HFFc6 (cell line): ENCODE results near the gene EPHA6. TPM values are rescaled to one million over a fixed set of nuclear protein-coding genes. Genes with fewer than 3 reads are reported as not detected.

Experiments used
- DNase-seq: peaks from one replicate; pipeline ENCODE4 v3.0.0-alpha.2; 2018
- H3K27ac Mint-ChIP-seq: 2 replicates; pipeline ENCODE4 v1.8.0; 2020; ENCODE audit warnings: mild to moderate bottlenecking, mixed read lengths
- H3K27me3 Mint-ChIP-seq: 2 replicates; pipeline ENCODE4 v1.8.0; 2021; ENCODE audit warnings: mild to moderate bottlenecking, moderate library complexity, mixed read lengths; ENCODE audit not compliant: insufficient read depth
- H3K36me3 Mint-ChIP-seq: 2 replicates; pipeline ENCODE4 v1.8.0; 2021; ENCODE audit warnings: low read depth, mixed read lengths
- H3K4me1 Mint-ChIP-seq: 2 replicates; pipeline ENCODE4 v1.8.0; 2020; ENCODE audit warnings: low read depth, mixed read lengths
- H3K4me3 Mint-ChIP-seq: 2 replicates; pipeline ENCODE4 v1.8.0; 2020; ENCODE audit warnings: mild to moderate bottlenecking, moderate library complexity, mixed read lengths
- H3K9me3 Mint-ChIP-seq: 2 replicates; pipeline ENCODE4 v1.8.0; 2020; ENCODE audit warnings: mild to moderate bottlenecking, mixed read lengths
- total RNA-seq, 6 experiments: library from RNA; stranded (reverse); fragmentation: NEBNext Ultra II Directional; extraction: Animal tissue kit (Norgen Biotek cat#: 25700); gene quantifications; 2 replicates in 1 of 6; 3 replicates in 5 of 6; pipeline ENCODE4 v1.2.3, GENCODE V29; 2021
- TF ChIP-seq, protein P1 (sequence below): fragments of 200-600 bp; sonication (generic); IDR thresholded peaks from 2 replicates; pipeline ENCODE4 v1.5.0; 2021; ENCODE audit warnings: antibody characterized with exemption, mild to moderate bottlenecking

EPHA6 gene
- total RNA-seq, 6 experiments from 2014 or later = not detected

DNA sequence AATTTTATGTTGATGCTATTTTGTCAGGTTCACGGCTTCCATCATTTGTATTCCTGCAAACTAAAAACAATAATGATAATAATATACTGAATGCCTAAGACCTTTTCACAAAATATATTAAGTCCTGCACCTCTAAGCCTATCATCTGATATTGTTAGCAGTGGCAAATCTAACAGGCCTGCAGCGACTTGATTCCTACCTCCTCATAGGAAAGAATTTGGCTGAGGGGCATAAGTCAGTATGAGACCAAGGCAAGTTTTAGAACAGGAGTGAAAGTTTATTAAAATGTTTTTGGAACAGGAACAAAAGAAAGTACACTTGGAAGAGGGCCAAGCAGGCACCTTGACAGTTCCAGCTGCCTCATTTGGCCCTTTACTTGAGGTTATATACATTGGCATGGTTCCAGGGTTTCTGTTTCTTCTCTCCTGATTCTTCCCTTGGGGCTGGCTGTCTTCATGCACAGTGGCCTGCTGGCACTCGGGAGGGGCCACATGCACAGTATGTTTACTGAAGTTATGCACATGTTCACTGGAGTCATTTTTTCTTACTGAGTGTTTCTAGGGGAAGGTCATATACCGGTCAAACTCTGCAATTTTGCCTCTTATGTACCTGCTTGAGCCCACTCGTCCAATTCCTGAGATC, 418.1 kb downstream of the EPHA6 start:
- DNase-seq = no peak
- no peaks in the 10 kb centered on the region; the same call in 1 of the 2 replicates for H3K36me3 Mint-ChIP-seq
- no peak overlapping the region for H3K27ac Mint-ChIP-seq
- no peak overlapping the region for H3K4me3 Mint-ChIP-seq
- no peaks in the 10 kb centered on the region for H3K4me1 Mint-ChIP-seq
- H3K9me3 Mint-ChIP-seq = peaks cover 39% of the 10 kb centered on the region
- no peaks in the 10 kb centered on the region for H3K27me3 Mint-ChIP-seq
- TF ChIP-seq, protein P1, sequence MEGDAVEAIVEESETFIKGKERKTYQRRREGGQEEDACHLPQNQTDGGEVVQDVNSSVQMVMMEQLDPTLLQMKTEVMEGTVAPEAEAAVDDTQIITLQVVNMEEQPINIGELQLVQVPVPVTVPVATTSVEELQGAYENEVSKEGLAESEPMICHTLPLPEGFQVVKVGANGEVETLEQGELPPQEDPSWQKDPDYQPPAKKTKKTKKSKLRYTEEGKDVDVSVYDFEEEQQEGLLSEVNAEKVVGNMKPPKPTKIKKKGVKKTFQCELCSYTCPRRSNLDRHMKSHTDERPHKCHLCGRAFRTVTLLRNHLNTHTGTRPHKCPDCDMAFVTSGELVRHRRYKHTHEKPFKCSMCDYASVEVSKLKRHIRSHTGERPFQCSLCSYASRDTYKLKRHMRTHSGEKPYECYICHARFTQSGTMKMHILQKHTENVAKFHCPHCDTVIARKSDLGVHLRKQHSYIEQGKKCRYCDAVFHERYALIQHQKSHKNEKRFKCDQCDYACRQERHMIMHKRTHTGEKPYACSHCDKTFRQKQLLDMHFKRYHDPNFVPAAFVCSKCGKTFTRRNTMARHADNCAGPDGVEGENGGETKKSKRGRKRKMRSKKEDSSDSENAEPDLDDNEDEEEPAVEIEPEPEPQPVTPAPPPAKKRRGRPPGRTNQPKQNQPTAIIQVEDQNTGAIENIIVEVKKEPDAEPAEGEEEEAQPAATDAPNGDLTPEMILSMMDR = no peak

GRCh38 chr3:97235179-97235578, 420.8 kb downstream of the EPHA6 start:
- H3K4me1 Mint-ChIP-seq = no peaks in the 10 kb centered on the region
- H3K36me3 Mint-ChIP-seq = no peaks in the 10 kb centered on the region; the same call in 1 of the 2 replicates
- H3K27ac Mint-ChIP-seq = no peak overlapping the region

DNA sequence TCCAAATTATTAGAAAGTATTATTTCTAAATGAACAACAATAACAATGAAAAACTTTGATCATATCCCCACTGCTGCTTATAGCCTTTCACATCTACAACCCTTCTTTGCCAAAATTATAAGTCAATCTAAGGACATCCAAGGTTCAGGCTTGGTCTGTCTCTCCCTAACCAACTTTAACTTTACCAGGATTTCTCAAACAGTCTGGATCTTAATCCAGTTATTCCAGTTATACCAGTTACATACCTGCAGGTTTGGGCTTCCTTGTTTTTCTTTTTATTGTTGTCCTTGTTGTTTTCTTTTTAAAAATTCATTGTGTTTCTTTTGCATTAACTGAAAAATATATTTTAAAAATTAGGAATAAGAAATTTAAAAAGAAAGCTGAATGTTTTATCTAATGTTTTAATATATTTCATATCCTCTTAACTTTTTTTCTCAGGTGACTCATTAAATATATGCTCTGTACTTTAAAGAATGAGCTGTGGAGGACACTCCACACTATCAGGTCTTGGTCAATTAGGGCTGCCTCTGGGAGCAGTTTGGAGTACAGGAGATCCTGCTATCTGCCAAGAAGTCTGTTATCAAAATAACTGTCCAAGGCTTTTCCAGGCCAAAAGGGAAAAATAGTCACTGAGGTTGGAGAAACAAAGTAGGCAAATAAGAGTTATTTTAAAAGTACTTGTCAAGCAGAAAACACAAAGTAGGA, 421.4 kb downstream of the EPHA6 start:
- no peaks in the 10 kb centered on the region for H3K4me1 Mint-ChIP-seq
- no peak overlapping the region for H3K4me3 Mint-ChIP-seq
- H3K9me3 Mint-ChIP-seq = peaks cover 32% of the 10 kb centered on the region
- no peaks in the 10 kb centered on the region for H3K27me3 Mint-ChIP-seq
- TF ChIP-seq, protein P1 = no peak
- no peak overlapping the region for H3K27ac Mint-ChIP-seq
- H3K36me3 Mint-ChIP-seq = no peaks in the 10 kb centered on the region; the same call in 1 of the 2 replicates
- no peak for DNase-seq

More at GRCh38 chr3:97235179-97235578, 420.8 kb downstream of the EPHA6 start:
- Mint-ChIP-seq H3K4me3 (no peak overlapping the region), H3K9me3 (peaks cover 32% of the 10 kb centered on the region), H3K27me3 (no peaks in the 10 kb centered on the region)
- TF ChIP-seq, protein P1 = no peak
- DNase-seq = no peak

GRCh38 chr3:97241417-97241816, 427.0 kb downstream of the EPHA6 start:
- TF ChIP-seq, protein P1 = no peak
- no peaks in the 10 kb centered on the region; the same call in none of the 2 replicates for H3K36me3 Mint-ChIP-seq
- H3K4me1 Mint-ChIP-seq = no peaks in the 10 kb centered on the region
- H3K9me3 Mint-ChIP-seq = peaks cover 12% of the 10 kb centered on the region; the same call in 1 of the 2 replicates
- H3K27ac Mint-ChIP-seq = no peak overlapping the region
- DNase-seq = no peak
- H3K4me3 Mint-ChIP-seq = no peak overlapping the region
- no peaks in the 10 kb centered on the region; the same call in 1 of the 2 replicates for H3K27me3 Mint-ChIP-seq

DNA sequence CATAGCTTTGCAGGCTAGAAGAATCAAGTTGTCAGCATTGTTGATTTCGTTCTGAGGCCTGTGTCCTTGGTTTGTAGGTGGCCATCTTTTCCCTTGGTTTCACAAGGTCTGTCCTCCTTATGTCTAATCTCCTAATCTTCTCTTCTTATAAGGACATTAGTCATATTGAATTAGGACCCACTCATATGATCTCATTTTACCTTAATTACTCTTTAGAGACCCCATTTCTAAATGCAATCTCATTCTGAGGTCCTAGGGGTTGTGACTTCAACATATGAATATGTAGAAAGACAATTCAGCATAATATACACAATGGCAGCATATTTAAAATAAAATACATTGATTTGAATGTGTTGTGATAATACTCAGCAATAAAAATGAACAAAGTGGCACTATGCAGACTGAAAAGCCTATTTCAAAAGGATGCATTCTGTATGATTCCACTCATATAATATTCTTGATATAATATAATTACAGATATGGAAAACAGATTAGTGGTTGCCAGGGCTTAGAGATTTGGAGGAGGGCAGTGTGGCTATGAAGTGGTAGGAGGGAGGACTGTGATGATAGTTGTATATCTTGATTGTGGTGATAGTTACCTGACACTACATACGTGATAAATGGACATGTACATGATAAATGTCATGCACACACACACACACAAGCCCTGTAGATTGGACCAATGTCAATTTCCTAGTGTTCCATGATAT, 431.0 kb downstream of the EPHA6 start:
- Mint-ChIP-seq H3K27me3 (no peaks in the 10 kb centered on the region; the same call in 1 of the 2 replicates), H3K4me3 (no peak overlapping the region), H3K4me1 (no peaks in the 10 kb centered on the region), H3K9me3 (peaks cover 4% of the 10 kb centered on the region; the same call in 1 of the 2 replicates), H3K36me3 (no peaks in the 10 kb centered on the region; the same call in 1 of the 2 replicates), H3K27ac (no peak overlapping the region)
- TF ChIP-seq, protein P1 = no peak
- no peak for DNase-seq
